Measurements from ENCODE around the gene ARF6.

- no peak for TF ChIP-seq YY1 (tag by site-specific recombination; IDR thresholded peaks at IDR 0.05)
- no peak for TF ChIP-seq ZNF274 (IDR thresholded peaks at IDR 0.05; ENCODE audit: low read length)
- TF ChIP-seq ZNF274 (tag by site-specific recombination; IDR thresholded peaks at IDR 0.05; ENCODE audit: borderline replicate concordance): no peak
Observed at GRCh38 chr14:49920935-49921334, 28.1 kb downstream of the ARF6 start.
